Smooth muscle cell (in vitro differentiated cells): Measurements from ENCODE around the gene ZFR. TPM values are rescaled to one million over a fixed set of nuclear protein-coding genes. Genes with fewer than 3 reads are reported as not detected.
A peak's percentile ranks its signal among the peaks of the same experiment; 100 is the strongest.

Experiments
- DNase-seq: peaks from one replicate; lab custom pipeline; 2025; ENCODE audit not compliant: unreplicated experiment; lab: John Stamatoyannopoulos, UW
- H2AFZ ChIP-seq: fragments of 200-600 bp; sonication (generic); 2 replicates; pipeline ENCODE4 v1.6.0; 2016; ENCODE audit warnings: antibody characterized with exemption, low read depth, mild to moderate bottlenecking
- H3F3A ChIP-seq: fragments of 200-600 bp; sonication (generic); 2 replicates; pipeline ENCODE4 v1.6.0; 2017; ENCODE audit warnings: antibody characterized with exemption, low read depth
- H3K27ac ChIP-seq: fragments of 200-600 bp; sonication (generic); 2 replicates; pipeline ENCODE4 v1.5.1; 2016; ENCODE audit warnings: low read depth, mild to moderate bottlenecking
- H3K27me3 ChIP-seq: fragments of 200-600 bp; sonication (generic); 2 replicates; pipeline ENCODE4 v1.6.1; 2016; ENCODE audit warnings: low read depth, mild to moderate bottlenecking
- H3K36me3 ChIP-seq: fragments of 200-600 bp; sonication (generic); 2 replicates; pipeline ENCODE4 v1.5.1; 2016; ENCODE audit warnings: low read depth
- H3K4me1 ChIP-seq: fragments of 200-600 bp; sonication (generic); 2 replicates; pipeline ENCODE4 v1.5.1; 2016; ENCODE audit warnings: low read depth
- H3K4me2 ChIP-seq: fragments of 200-600 bp; sonication (generic); 2 replicates; pipeline ENCODE4 v1.6.0; 2016; ENCODE audit warnings: mild to moderate bottlenecking
- H3K4me3 ChIP-seq: fragments of 200-600 bp; sonication (generic); 2 replicates; pipeline ENCODE4 v1.5.1; 2016; ENCODE audit warnings: mild to moderate bottlenecking
- H3K79me2 ChIP-seq: fragments of 200-600 bp; sonication (generic); 2 replicates; pipeline ENCODE4 v1.6.0; 2016; ENCODE audit warnings: low read depth, mild to moderate bottlenecking
- H3K9ac ChIP-seq: fragments of 200-600 bp; sonication (generic); 2 replicates; pipeline ENCODE4 v1.6.0; 2016; ENCODE audit warnings: low read depth
- H3K9me3 ChIP-seq: fragments of 200-600 bp; sonication (generic); replicated peaks from 2 replicates; pipeline ENCODE4 v1.5.1; 2016; ENCODE audit warnings: low read depth
- H4K20me1 ChIP-seq: fragments of 200-600 bp; sonication (generic); 2 replicates; pipeline ENCODE4 v1.6.0; 2016; ENCODE audit warnings: low read depth
- CTCF ChIP-seq: fragments of 200-600 bp; sonication (generic); IDR thresholded peaks from 2 replicates; pipeline ENCODE4 v1.5.1; 2017; ENCODE audit warnings: borderline replicate concordance, mild to moderate bottlenecking, antibody characterized with exemption; ENCODE audit not compliant: insufficient read depth, poor library complexity, severe bottlenecking
- WGBS: methylation state at CpG from one replicate; pipeline ENCODE4 v1.1.7; 2016; ENCODE audit warnings: low lambda C conversion rate; 5-methylcytosine and 5-hydroxymethylcytosine counted together
- polyA plus RNA-seq: library from polyadenylated mRNA; unstranded; fragments of >200 nt; fragmentation: Nextera tagmentation; extraction: Ambion mirVana; gene quantifications from 2 replicates; pipeline ENCODE4 v1.2.1, GENCODE V29; 2016
- total RNA-seq: library from RNA; depleted of rRNA; stranded (reverse); fragments of >200 nt; gene quantifications from 2 replicates; pipeline ENCODE4 v1.2.3, GENCODE V29; 2014

The ZFR gene
- total and polyA plus RNA-seq, 2 experiments from 2014 or later: 54.9 to 80.2 TPM

- H3K4me2 ChIP-seq: peak overlapping the region; percentile 97
- H4K20me1 ChIP-seq: peaks cover 49% of the 10 kb centered on the region
- under 1% methylated on average over 37 of the region's 83 CpGs for WGBS
- peak overlapping the region; percentile 94 for H2AFZ ChIP-seq
- DNase-seq: peak; percentile 68
- H3K9me3 ChIP-seq: no peaks in the 10 kb centered on the region
- H3K79me2 ChIP-seq: peaks cover 49% of the 10 kb centered on the region
- H3F3A ChIP-seq: peaks cover 5% of the 10 kb centered on the region
- H3K4me3 ChIP-seq: peak overlapping the region; percentile 99
- H3K36me3 ChIP-seq: no peaks in the 10 kb centered on the region
- TF ChIP-seq CTCF: no peak
- H3K9ac ChIP-seq: peak overlapping the region; percentile 97
- peaks cover 19% of the 10 kb centered on the region for H3K4me1 ChIP-seq
- H3K27ac ChIP-seq: peak overlapping the region; percentile 93
- H3K27me3 ChIP-seq: no peaks in the 10 kb centered on the region
These were observed 754 bp downstream of the ZFR start for GRCh38 chr5:32443541-32444430.

- Histone ChIP-seq H3K36me3 (no peaks in the 10 kb centered on the region), H3K9me3 (no peaks in the 10 kb centered on the region), H4K20me1 (peaks cover 55% of the 10 kb centered on the region), H3F3A (peaks cover 5% of the 10 kb centered on the region), H3K4me1 (peaks cover 19% of the 10 kb centered on the region), H3K27ac (peak overlapping the region; percentile 93), H3K4me2 (peak overlapping the region; percentile 97), H3K79me2 (peaks cover 56% of the 10 kb centered on the region), H3K4me3 (peak overlapping the region; percentile 99), H2AFZ (peak overlapping the region; percentile 64), H3K27me3 (no peaks in the 10 kb centered on the region), H3K9ac (peak overlapping the region; percentile 97)
- no peak for TF ChIP-seq CTCF
- DNase-seq: no peak
- 22% methylated on average over 7 of the region's 7 CpGs for whole genome bisulfite sequencing
These were observed 1.4 kb downstream of the ZFR start for GRCh38 chr5:32443145-32443540.

- no peaks in the 10 kb centered on the region for H3F3A ChIP-seq
- no peak overlapping the region for H3K9ac ChIP-seq
- H3K79me2 ChIP-seq: peaks cover 95% of the 10 kb centered on the region
- no peak for DNase-seq
- H2AFZ ChIP-seq: no peak overlapping the region
- peak overlapping the region; percentile 24 for H3K27ac ChIP-seq
- 69% methylated on average over 3 of the region's 3 CpGs for WGBS
- H4K20me1 ChIP-seq: peaks cover 95% of the 10 kb centered on the region
- peaks cover 19% of the 10 kb centered on the region for H3K4me1 ChIP-seq
- no peak overlapping the region for H3K4me3 ChIP-seq
- peak overlapping the region; percentile 33 for H3K4me2 ChIP-seq
- TF ChIP-seq CTCF: no peak
- H3K27me3 ChIP-seq: no peaks in the 10 kb centered on the region
- no peaks in the 10 kb centered on the region for H3K36me3 ChIP-seq
- H3K9me3 ChIP-seq: no peaks in the 10 kb centered on the region
These were observed 5.4 kb downstream of the ZFR start for GRCh38 chr5:32439086-32439642.
